ENCODE results near the gene UCK2. TPM values are rescaled to one million over a fixed set of nuclear protein-coding genes. Genes with fewer than 3 reads are reported as not detected.

Gene UCK2
- total and polyA plus RNA-seq, 2 of the 8 experiments (the other 6 are each of a cell fraction or from before 2014, with no cell fraction given), result 103 to 109 TPM

DNA sequence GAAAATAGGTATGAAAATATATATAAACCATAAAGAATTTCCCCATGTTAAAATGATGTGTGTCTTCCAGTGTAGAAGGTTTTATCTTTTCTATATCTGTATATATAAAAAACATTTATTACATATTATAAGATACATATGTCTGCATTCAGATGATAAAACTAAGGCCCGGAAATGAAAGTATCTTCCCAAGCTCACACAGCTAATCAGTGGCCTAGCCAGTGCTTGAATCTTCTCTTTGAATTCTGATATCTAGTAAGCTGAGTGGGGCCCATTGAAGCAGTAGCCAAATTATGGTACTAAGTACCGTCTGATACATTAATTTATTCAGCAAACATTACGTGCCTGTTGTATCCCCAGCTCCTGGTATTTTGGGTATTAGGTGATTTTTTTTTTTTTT is 28.6 kb downstream of the UCK2 start:
- ChIA-PET POLR2A (ENCODE audit: partially characterized antibody) (interaction anchor here (0.5 to 2.0 kb wide), 3 partner anchors 27 to 663 kb away, joined by 3 to 14 read pairs (median 3); partner anchors contain the start of gene UCK2), CTCF (ENCODE audit: partially characterized antibody) (interaction anchor here (0.6 to 2.9 kb wide), 5 partner anchors 16 to 487 kb away, joined by 3 to 12 read pairs (median 4); no protein-coding TSS in a partner anchor)
- TF ChIP-seq ASH2L (IDR thresholded peaks at IDR 0.05; ENCODE audit: low read length), result no peak
- TF ChIP-seq ATF3 (IDR thresholded peaks at IDR 0.05; ENCODE audit: insufficient read depth, low read depth, low read length), result no peak
- TF ChIP-seq SP1 (IDR thresholded peaks at IDR 0.05; ENCODE audit: low read depth, low read length), result no peak
- no peak for TF ChIP-seq SRF (IDR thresholded peaks at IDR 0.05; ENCODE audit: low read depth, low read length)
- no peak for TF ChIP-seq POLR2AphosphoS5 (IDR thresholded peaks at IDR 0.05; ENCODE audit: low read depth, low read length)
- no peak for TF ChIP-seq MAFK (IDR thresholded peaks at IDR 0.05; ENCODE audit: low read depth, low read length)
- TF ChIP-seq CTBP2 (IDR thresholded peaks at IDR 0.05; ENCODE audit: borderline replicate concordance, insufficient read depth, insufficient read length, low read length), result no peak
- 71% methylated on average over 3 of the region's 3 CpGs; no CpG with 5 or more reads in 1 of the 2 experiments for WGBS, 2 experiments (ENCODE audit: extremely low coverage in 1 of 2, insufficient coverage in 1 of 2, insufficient read length in 1 of 2, insufficient replicate concordance in 2 of 2, low coverage in 1 of 2, low lambda C conversion rate in 2 of 2, missing lambda C conversion rate in 1 of 2)
- Histone ChIP-seq H2BK20ac (ENCODE audit: low read length) (no peak overlapping the region), H4K91ac (replicated peaks; ENCODE audit: insufficient read length, low read length) (no peak overlapping the region), H3K79me2 (ENCODE audit: control insufficient read depth in 1 of 2, insufficient read depth in 2 of 2, low read length in 2 of 2) (peaks cover 44 to 100% of the 10 kb centered on the region in 2 experiments), H3K23ac (ENCODE audit: insufficient read length) (no peak overlapping the region), H2AFZ (ENCODE audit: low read length) (no peak overlapping the region), H3K9ac (replicated peaks in 1 of 4; ENCODE audit: extremely low read depth in 1 of 4, low read depth in 3 of 4, low read length in 3 of 4) (no peak overlapping the region), H3K56ac (replicated peaks; ENCODE audit: insufficient read length, low read depth, low read length) (no peak overlapping the region), H3K4me3 (ENCODE audit: extremely low read depth in 1 of 4, insufficient read depth in 2 of 4, low read depth in 3 of 4, low read length in 4 of 4) (peak overlapping the region in 1 of 4 experiments; percentile 30; a peak in 1 of 8 replicates), H2BK5ac (ENCODE audit: low read depth, low read length) (no peak overlapping the region), H4K5ac (ENCODE audit: insufficient read length, low read depth, low read length) (no peak overlapping the region), H3K4me1 (replicated peaks in 1 of 4; ENCODE audit: control insufficient read depth in 3 of 4, insufficient read depth in 4 of 4, low read length in 3 of 4) (peaks cover 4 to 32% (median 26%) of the 10 kb centered on the region in 4 experiments), H4K8ac (ENCODE audit: extremely low read depth, insufficient read depth, low read length) (no peak overlapping the region), H4K20me1 (replicated peaks in 1 of 2; ENCODE audit: control insufficient read depth in 1 of 2, insufficient read depth in 2 of 2, low read length in 2 of 2) (peaks cover 43 to 61% of the 10 kb centered on the region in 2 experiments), H2BK12ac (ENCODE audit: low read depth, low read length) (no peak overlapping the region), H2AK5ac (ENCODE audit: low read depth, low read length) (no peak overlapping the region), H3K14ac (ENCODE audit: insufficient read length) (no peak overlapping the region), H3K9me3 (ENCODE audit: insufficient read depth in 2 of 2, low read depth in 1 of 2, low read length in 1 of 2) (no peaks in the 10 kb centered on the region), H2BK15ac (ENCODE audit: low read length) (no peak overlapping the region), H3K4me2 (ENCODE audit: insufficient read depth in 1 of 2, low read depth in 2 of 2, low read length in 2 of 2) (peak overlapping the region; percentile 37 to 41; a peak in 1 of 4 replicates), H3K23me2 (ENCODE audit: low read depth, low read length) (no peaks in the 10 kb centered on the region), H3K36me3 (ENCODE audit: control insufficient read depth in 2 of 4, insufficient read depth in 4 of 4, low read length in 3 of 4) (no peaks in the 10 kb centered on the region), H3K4ac (replicated peaks; ENCODE audit: insufficient read length, low read depth, low read length) (no peak overlapping the region), H3K27ac (ENCODE audit: low read depth, low read length) (no peak overlapping the region), H3K27me3 (replicated peaks in 1 of 4; ENCODE audit: control insufficient read depth in 3 of 4, extremely low read depth in 1 of 4, insufficient read depth in 3 of 4, low read length in 3 of 4) (no peaks in the 10 kb centered on the region), H3K79me1 (ENCODE audit: low read depth, low read length) (peaks cover 23% of the 10 kb centered on the region), H2BK120ac (replicated peaks; ENCODE audit: low read depth, low read length) (no peak overlapping the region), H3K18ac (ENCODE audit: extremely low read depth, low read length) (no peak overlapping the region)
- FAIRE-seq, result no peak
- no peak for DNase-seq (ENCODE audit: low read depth in 1 of 2, low spot score in 2 of 2)

All from H1 (cell line).